Lung (tissue), 12 donors: ENCODE measurements around the gene BRPF3. TPM values are rescaled to one million over a fixed set of nuclear protein-coding genes. Genes with fewer than 3 reads are reported as not detected.

Source experiments
- ATAC-seq: fragments of 200-7000 bp; cut with Tn5 transposase; one replicate; pipeline ENCODE4 v1.9.1; 2020; ENCODE audit warnings: moderate number of reproducible peaks; ENCODE audit not compliant: insufficient read depth, low FRiP score
- DNase-seq, 3 donors: peaks; one replicate each; pipeline ENCODE4 v3.0.0-alpha.2; 2013 to 2017
- H3K27ac ChIP-seq, 2 donors: one replicate each; pipeline ENCODE4 v1.5.1; 2013; ENCODE audit warnings: mild to moderate bottlenecking in 2 of 2, moderate library complexity in 2 of 2, control low read depth in 1 of 2, inconsistent platforms in 1 of 2, low read depth in 1 of 2, low read length in 1 of 2
- H3K27me3 ChIP-seq, 3 donors: one replicate each; pipeline ENCODE4 v1.5.1; 2013; ENCODE audit warnings: low read length in 2 of 3; ENCODE audit not compliant: control insufficient read depth in 3 of 3, insufficient read depth in 3 of 3
- H3K36me3 ChIP-seq, 4 donors: one replicate each; pipeline ENCODE4 v1.5.1; 2013; ENCODE audit warnings: low read length in 4 of 4, mild to moderate bottlenecking in 1 of 4, moderate library complexity in 1 of 4; ENCODE audit not compliant: control insufficient read depth in 4 of 4, insufficient read depth in 4 of 4
- H3K4me1 ChIP-seq, 5 donors: one replicate each; pipeline ENCODE4 v1.5.1; 2013; ENCODE audit warnings: low read length in 5 of 5, mild to moderate bottlenecking in 2 of 5, moderate library complexity in 1 of 5; ENCODE audit not compliant: control insufficient read depth in 5 of 5, insufficient read depth in 5 of 5
- H3K4me3 ChIP-seq: one replicate; pipeline ENCODE4 v1.5.1; 2013; ENCODE audit warnings: mild to moderate bottlenecking, control low read depth, moderate library complexity
- H3K9ac ChIP-seq, 2 donors: one replicate each; pipeline ENCODE4 v1.5.1; 2013; ENCODE audit warnings: low read length in 2 of 2, control low read depth in 1 of 2; ENCODE audit not compliant: insufficient read depth in 1 of 2
- H3K9me3 ChIP-seq, 4 donors: one replicate each; pipeline ENCODE4 v1.5.1; 2013; ENCODE audit warnings: low read length in 3 of 4, mild to moderate bottlenecking in 1 of 4, moderate library complexity in 1 of 4; ENCODE audit not compliant: control insufficient read depth in 4 of 4, insufficient read depth in 3 of 4
- WGBS, 2 donors: extraction: QIAGEN DNeasy Blood & Tissue Kit; methylation state at CpG; one replicate each; pipeline ENCODE4 v1.1.7; 2013; 5-methylcytosine and 5-hydroxymethylcytosine counted together
- polyA plus RNA-seq, 2 donors: library from polyadenylated mRNA; stranded (reverse); fragments of 200-250 nt; gene quantifications; one replicate each; pipeline ENCODE4 v1.2.1, GENCODE V29; 2013
- total RNA-seq, 2 donors: library from RNA; depleted of rRNA in 1 of 2; stranded (reverse); fragments of >200 nt in 1 of 2; gene quantifications; one replicate each; pipeline ENCODE4 v1.2.1, GENCODE V29; 2014 to 2021
- TF ChIP-seq, protein P1 (sequence below): IDR thresholded peaks from 2 replicates; pipeline ENCODE4 v1.5.1; 2012; ENCODE audit warnings: mild to moderate bottlenecking; ENCODE audit errors: control extremely low read depth, extremely low read depth
- donor health status: control.
- donor health status: control.
- donor health status: Bipolar disorder and iron deficiency.
- donor health status: healthy.
- donor health status: DM: yes; HTN: yes; CAD: no.

Gene BRPF3
- total and polyA plus RNA-seq, 4 donors = 7.8 to 29.2 (median 20.2) TPM

DNA sequence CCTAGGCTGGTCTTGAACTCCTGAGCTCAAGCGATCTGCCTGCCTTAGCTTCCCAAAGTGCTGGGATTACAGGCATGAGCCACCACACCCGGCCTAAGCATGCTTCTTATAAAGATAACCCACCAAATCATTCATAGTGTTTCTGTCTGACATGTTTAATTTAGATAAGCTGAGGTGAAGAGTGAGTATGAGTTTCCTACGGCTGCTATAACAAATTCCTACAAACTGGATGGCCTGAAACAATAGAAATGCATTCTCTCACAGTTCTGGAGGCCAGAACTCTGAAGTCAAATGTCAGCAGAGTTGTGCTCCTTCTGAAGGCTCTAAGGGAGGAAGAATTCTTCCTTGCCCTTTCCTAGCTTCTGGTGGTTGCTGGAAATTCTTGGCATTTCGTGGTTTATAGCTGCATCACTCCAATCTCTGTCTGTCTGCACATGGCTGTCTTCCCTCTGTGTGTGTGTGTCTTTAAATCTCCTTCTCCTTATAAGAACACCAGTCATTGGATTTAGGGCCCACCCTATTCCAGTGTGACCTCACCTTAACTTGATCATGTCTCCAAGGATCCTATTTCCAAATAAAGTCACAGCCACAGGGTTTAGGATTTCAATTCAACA, 36.3 kb upstream of the BRPF3 start:
- peaks cover 0 to 2% (median 0%) of the 10 kb centered on the region in 4 donors for H3K9me3 ChIP-seq
- H3K4me3 ChIP-seq = no peak overlapping the region
- no peak for DNase-seq
- no peak overlapping the region for H3K9ac ChIP-seq
- TF ChIP-seq, protein P1, sequence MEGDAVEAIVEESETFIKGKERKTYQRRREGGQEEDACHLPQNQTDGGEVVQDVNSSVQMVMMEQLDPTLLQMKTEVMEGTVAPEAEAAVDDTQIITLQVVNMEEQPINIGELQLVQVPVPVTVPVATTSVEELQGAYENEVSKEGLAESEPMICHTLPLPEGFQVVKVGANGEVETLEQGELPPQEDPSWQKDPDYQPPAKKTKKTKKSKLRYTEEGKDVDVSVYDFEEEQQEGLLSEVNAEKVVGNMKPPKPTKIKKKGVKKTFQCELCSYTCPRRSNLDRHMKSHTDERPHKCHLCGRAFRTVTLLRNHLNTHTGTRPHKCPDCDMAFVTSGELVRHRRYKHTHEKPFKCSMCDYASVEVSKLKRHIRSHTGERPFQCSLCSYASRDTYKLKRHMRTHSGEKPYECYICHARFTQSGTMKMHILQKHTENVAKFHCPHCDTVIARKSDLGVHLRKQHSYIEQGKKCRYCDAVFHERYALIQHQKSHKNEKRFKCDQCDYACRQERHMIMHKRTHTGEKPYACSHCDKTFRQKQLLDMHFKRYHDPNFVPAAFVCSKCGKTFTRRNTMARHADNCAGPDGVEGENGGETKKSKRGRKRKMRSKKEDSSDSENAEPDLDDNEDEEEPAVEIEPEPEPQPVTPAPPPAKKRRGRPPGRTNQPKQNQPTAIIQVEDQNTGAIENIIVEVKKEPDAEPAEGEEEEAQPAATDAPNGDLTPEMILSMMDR = no peak
- no peaks in the 10 kb centered on the region for H3K4me1 ChIP-seq
- no peak overlapping the region for H3K27ac ChIP-seq
- 94 to 97% methylated on average over 4 of the region's 4 CpGs for WGBS, 2 donors
- no peaks in the 10 kb centered on the region for H3K27me3 ChIP-seq
- H3K36me3 ChIP-seq = peaks cover 0 to 1% (median 0%) of the 10 kb centered on the region in 4 donors
- ATAC-seq = no peak

DNA sequence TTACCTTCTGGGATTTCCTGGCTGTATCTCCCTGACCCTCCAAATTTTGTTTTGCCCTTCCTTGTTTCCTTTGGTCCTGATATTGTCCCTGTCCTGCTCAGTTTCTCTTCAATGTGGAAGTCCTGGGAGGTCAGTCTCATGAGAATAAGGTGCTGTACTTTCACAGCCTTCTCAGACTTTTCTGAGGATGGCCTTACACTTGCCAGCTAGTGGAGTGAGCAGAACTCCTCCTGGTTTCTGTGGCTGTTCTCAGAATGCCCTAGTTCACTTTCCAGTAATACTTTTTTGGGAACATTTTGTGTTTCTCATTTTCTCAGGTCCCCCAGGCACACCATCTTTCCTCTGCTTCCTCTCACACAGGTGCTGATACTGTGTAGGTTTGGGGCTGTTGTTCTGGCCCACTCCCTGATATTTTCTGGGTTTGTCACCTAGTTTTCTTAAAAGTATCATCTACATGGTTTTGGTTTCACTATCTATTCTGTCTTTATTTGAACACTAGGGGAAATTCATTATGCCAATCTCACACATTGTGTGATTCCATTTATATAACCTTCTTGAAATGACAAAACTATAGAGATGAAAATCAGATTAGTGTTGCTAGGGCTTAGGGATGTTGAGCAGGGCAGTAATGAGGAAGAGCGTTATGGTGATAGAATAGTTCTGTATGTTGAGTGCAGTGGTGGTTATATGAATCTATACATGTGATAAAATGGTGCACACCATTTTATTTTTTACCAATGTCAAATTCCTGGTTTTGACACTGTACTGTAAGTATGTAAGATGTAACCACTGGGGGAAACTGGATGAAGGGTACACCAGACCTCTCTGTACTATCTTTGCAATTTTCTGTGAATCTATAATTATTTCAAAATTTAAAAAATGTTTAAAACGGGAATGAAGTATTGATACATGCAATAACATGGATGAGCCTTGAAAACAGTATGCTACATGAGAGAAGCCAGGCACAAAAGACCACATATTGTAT, 27.2 kb upstream of the BRPF3 start:
- H3K9ac ChIP-seq = no peak overlapping the region
- H3K4me3 ChIP-seq = no peak overlapping the region
- no peaks in the 10 kb centered on the region for H3K36me3 ChIP-seq
- ATAC-seq (no peak), DNase-seq (no peak)
- 97 to 98% methylated on average over 2 of the region's 2 CpGs for WGBS, 2 donors
- no peaks in the 10 kb centered on the region for H3K4me1 ChIP-seq
- no peaks in the 10 kb centered on the region for H3K27me3 ChIP-seq
- no peaks in the 10 kb centered on the region for H3K9me3 ChIP-seq
- H3K27ac ChIP-seq = no peak overlapping the region
- TF ChIP-seq, protein P1 = no peak

DNA sequence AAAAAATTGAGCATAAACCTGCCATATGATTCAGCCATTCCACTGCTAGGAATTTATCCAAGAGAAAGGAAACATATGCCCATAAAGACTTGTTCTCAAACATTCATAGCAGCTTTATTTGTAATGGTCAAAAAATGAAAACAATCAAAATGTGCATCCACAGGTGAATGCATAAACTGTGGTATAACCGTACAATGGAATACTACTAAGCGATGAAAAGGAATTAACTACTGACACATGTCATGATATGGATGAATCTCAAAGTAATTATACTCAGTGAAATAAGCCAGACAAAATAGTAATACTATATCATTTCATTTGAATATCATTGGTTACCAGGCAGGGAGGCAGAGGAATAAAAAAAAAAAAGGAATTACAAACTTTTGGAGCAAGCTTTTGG, 25.8 kb upstream of the BRPF3 start:
- H3K4me3 ChIP-seq = no peak overlapping the region
- no peaks in the 10 kb centered on the region for H3K36me3 ChIP-seq
- TF ChIP-seq, protein P1 = no peak
- H3K9ac ChIP-seq = no peak overlapping the region
- H3K27ac ChIP-seq = no peak overlapping the region
- 99% methylated on average over 2 of the region's 2 CpGs for WGBS, 2 donors
- ATAC-seq (no peak), DNase-seq (no peak)
- no peaks in the 10 kb centered on the region for H3K27me3 ChIP-seq
- no peaks in the 10 kb centered on the region for H3K9me3 ChIP-seq
- no peaks in the 10 kb centered on the region for H3K4me1 ChIP-seq
